GM12873 (cell line): Measurements from ENCODE around the gene CEP72.

ENCODE experiments used
- TF ChIP-seq, protein P1 (sequence below): IDR thresholded peaks from 2 replicates; pipeline ENCODE4 v1.5.1; 2012; ENCODE audit warnings: low read depth, mild to moderate bottlenecking, moderate library complexity, low read length, control low read depth; ENCODE audit not compliant: insufficient read depth; ENCODE audit errors: missing control alignments

CEP72 gene

DNA sequence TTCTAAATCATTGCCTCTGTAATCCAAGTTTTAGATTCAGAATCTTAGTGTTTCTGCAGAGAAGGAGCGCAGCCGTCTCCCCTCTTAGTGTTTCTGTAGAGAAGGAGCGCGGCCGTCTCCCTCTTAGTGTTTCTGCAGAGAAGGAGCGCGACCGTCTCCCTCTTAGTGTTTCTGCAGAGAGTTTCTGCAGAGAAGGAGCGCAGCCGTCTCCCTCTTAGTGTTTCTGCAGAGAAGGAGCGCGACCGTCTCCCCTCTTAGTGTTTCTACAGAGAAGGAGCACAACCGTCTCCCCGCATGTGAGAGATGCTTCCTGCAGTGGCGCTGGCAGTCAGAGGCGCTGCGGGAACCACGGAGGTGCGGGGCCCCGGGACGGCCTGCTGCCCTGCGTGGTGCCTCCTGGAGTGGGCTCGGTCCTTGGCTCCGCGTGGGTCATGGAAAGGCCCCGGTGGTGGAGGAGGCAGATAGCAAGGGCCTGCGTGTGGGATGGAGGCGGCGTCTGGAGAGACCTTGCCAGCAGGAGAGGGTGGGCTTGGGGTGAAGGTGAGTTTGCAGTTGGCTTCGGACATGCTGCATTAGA, 10.9 kb downstream of the CEP72 start:
- TF ChIP-seq, protein P1, sequence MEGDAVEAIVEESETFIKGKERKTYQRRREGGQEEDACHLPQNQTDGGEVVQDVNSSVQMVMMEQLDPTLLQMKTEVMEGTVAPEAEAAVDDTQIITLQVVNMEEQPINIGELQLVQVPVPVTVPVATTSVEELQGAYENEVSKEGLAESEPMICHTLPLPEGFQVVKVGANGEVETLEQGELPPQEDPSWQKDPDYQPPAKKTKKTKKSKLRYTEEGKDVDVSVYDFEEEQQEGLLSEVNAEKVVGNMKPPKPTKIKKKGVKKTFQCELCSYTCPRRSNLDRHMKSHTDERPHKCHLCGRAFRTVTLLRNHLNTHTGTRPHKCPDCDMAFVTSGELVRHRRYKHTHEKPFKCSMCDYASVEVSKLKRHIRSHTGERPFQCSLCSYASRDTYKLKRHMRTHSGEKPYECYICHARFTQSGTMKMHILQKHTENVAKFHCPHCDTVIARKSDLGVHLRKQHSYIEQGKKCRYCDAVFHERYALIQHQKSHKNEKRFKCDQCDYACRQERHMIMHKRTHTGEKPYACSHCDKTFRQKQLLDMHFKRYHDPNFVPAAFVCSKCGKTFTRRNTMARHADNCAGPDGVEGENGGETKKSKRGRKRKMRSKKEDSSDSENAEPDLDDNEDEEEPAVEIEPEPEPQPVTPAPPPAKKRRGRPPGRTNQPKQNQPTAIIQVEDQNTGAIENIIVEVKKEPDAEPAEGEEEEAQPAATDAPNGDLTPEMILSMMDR: no peak

DNA sequence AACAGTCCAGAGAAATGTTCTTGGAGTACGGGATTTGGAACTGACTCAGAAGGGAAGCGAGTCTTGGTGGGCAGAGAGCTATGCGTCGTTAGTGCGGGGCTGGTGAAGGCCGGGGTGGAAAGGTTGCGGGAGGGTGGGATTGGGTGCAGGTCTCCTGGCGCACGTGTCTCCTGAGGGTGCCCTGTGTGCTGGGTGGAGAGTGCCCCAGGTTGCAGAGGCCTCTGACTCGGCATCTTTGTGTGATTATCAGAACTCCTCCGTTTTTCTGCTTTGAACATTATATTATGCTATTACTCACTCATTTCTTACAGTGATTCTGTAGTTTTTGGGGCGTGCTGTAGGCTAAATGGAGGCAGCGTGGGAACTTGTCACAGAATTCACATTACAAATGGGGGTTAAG, 11.4 kb downstream of the CEP72 start:
- TF ChIP-seq, protein P1: no peak

DNA sequence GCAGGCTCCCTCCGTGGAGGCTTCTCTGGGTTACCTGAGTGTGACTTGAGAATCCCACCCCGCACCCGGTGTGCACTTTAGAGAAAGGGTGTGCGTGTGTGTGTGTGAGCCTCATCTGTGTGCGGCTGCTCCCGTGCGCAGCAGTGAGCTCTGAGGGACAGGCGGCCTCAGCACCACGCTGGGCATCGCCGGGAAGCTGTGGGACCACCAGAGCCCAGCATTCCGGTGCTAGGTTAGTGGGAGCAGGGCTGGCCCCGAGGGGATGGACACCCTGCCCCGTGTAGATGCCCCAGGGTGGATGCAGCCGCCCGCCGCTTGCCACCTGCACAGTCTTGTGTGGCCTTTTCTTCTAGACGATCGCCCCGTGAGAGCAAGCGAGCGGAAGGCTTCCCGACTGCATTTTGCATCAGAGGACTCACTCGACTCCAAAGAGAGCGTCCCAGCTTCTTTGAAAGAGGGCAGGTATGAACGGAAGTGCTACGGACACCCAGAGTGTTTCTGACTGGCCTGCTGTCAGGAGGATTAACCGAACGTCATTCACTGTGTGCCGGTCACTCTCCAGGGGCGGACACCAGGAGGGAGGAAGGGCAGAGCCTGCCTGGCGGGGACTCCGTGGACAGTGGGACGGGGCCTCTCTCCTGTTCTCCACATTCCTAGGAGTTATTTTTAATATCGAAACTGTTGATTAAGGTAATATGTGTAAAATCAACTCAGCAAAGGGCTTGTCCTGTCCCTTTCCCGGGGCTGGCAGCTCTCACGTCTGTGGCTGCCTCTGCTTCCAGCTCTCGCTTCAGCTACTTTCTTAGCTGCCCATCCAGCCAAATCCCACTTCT, 12.2 kb downstream of the CEP72 start:
- TF ChIP-seq, protein P1: no peak

DNA sequence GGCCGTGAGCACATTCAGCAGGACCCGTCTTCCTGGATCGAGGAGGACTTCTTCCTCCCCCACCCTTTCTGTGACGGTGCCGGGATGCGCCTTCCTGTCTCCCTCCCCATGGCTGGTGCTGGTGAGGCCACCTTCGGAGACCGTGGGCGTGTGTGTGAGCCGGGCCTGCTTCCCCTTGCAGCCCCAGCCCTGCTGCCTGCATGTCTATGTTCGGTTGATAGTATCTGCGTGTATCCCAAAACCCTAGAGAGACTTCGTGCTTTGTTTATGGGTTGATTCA, 12.8 kb downstream of the CEP72 start:
- TF ChIP-seq, protein P1: no peak

DNA sequence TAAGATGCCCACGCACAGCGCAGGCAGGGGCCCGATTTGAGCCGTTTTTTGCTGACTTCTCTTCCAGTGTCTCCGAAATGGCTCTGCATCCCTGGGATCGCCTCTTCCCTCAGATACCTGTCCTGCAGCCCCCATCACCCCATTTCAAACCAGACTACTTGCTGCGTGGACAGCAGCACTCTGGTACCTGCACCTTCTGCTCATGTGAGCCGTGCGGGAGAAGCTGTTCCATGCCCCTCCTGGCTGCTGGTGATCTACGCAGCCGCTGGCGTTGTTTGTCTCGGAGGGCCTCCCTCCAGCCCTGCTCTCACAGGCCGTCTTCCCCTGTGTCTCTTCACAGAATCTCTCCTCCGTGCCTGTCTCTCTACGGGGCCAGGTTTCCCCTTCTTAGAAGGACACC, 13.4 kb downstream of the CEP72 start:
- TF ChIP-seq, protein P1: no peak

DNA sequence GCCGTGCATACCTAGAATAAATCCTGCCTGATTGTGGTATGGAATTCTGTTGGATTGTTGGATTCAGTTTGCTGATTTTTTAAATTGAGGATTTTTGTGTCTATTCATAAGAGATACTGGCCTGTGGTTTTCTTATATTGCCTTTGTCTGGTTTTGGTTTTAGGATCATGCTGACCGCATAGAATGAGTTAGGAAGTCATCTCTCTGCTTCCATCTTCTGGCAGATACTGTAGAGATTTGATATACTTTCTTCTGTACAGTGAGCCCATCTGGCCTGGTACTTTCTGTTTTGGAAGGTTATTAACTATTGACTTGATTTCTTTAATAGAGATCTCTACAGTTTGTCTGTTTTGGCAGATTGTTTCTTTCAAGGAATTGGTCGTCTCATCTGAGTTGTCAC, 14.7 kb downstream of the CEP72 start:
- TF ChIP-seq, protein P1: no peak

DNA sequence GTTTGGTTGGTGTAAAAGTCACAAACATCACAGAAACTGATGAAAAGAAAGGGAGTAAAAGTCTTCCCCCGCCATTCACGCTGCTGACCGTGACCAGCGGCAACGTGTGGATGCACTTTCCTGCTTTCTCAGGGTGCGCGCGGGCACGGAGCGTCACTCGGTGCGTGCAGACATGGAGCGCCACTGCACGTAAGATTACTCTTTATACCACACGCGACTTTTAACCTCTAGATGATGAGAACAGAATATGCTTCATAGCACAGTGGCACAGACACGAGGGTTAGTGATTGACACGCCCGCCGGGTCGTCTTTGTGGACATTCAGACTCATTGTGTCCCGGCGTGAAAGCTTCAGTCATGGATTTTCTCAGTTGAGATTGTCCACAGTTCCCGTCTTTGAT, 15.7 kb downstream of the CEP72 start:
- TF ChIP-seq, protein P1: no peak
